Kidney (tissue), 14 donors: ENCODE results near the gene ZDHHC7. TPM values are rescaled to one million over a fixed set of nuclear protein-coding genes. Genes with fewer than 3 reads are reported as not detected.

Source experiments
- DNase-seq, 5 donors: peaks; one replicate each; pipeline ENCODE4 v3.0.0-alpha.2; 2013 to 2020
- FAIRE-seq: peaks from 2 replicates; lab custom pipeline; 2012; peaks lifted over from hg19 to GRCh38; lab: Jason Lieb, UNC
- H3K27ac ChIP-seq, 2 donors: one replicate each; pipeline ENCODE4 v1.7.0; 2013; ENCODE audit warnings: low read depth in 2 of 2, low read length in 2 of 2, inconsistent platforms in 1 of 2
- H3K27me3 ChIP-seq: one replicate; pipeline ENCODE4 v1.7.1; 2013; ENCODE audit warnings: low read length, inconsistent platforms; ENCODE audit not compliant: control insufficient read depth, insufficient read depth
- H3K36me3 ChIP-seq, 3 donors: one replicate each; pipeline versions ENCODE4 v1.7.0 to v1.7.1; 2013; ENCODE audit warnings: low read length in 3 of 3, control low read depth in 1 of 3, inconsistent platforms in 1 of 3; ENCODE audit not compliant: insufficient read depth in 3 of 3, control insufficient read depth in 2 of 3
- H3K4me1 ChIP-seq, 3 donors: one replicate each; pipeline versions ENCODE4 v1.7.0 to v1.7.1; 2013; ENCODE audit warnings: low read length in 3 of 3, inconsistent platforms in 1 of 3, low read depth in 1 of 3; ENCODE audit not compliant: control insufficient read depth in 2 of 3, insufficient read depth in 2 of 3
- H3K4me3 ChIP-seq, 3 donors: one replicate each; pipeline versions ENCODE4 v1.7.0 to v1.8.1; 2013; ENCODE audit warnings: low read length in 3 of 3, control low read depth in 1 of 3, inconsistent platforms in 1 of 3
- H3K9ac ChIP-seq, 3 donors: one replicate each; pipeline versions ENCODE4 v1.7.0 to v1.7.1; 2013; ENCODE audit warnings: low read length in 3 of 3, control low read depth in 1 of 3, inconsistent platforms in 1 of 3
- H3K9me3 ChIP-seq, 3 donors: one replicate each; pipeline versions ENCODE4 v1.7.0 to v1.7.1; 2013; ENCODE audit warnings: low read length in 3 of 3, control low read depth in 1 of 3, inconsistent platforms in 1 of 3; ENCODE audit not compliant: control insufficient read depth in 2 of 3, insufficient read depth in 1 of 3
- CTCF ChIP-seq: IDR thresholded peaks from 3 replicates; pipeline ENCODE4 v1.5.1; 2012; ENCODE audit warnings: mild to moderate bottlenecking, moderate library complexity, borderline replicate concordance; ENCODE audit not compliant: insufficient read depth; ENCODE audit errors: extremely low read depth
- intact Hi-C: fragments of 100-400 bp; cut with DNase I; formaldehyde crosslinking; loops from one replicate; pipeline ENCODE4 v1.11.1; 2022
- polyA plus RNA-seq: library from polyadenylated mRNA; stranded (reverse); fragments of 350-450 nt; fragmentation: Illumina TruSeq; extraction: RNeasy Lipid Tissue Mini Kit (QIAGEN cat#74804); gene quantifications from one replicate; pipeline ENCODE4 v1.2.3, GENCODE V29; 2014; ENCODE audit warnings: low read depth, low replicate concordance; ENCODE audit not compliant: insufficient read depth
- total RNA-seq: library from RNA; stranded (reverse); fragmentation: NEBNext Ultra II Directional; extraction: Animal tissue kit (Norgen Biotek cat#: 25700); gene quantifications from one replicate; pipeline ENCODE4 v1.2.1, GENCODE V29; 2021
- donor health status: control.
- donor health status: control.
- donor health status: control.
- donor health status: control.
- donor health status: control.
- donor health status: DM: yes; HTN: yes; CAD: no.
- donor health status: Normal renal cell carcinoma (clear cell type).

ZDHHC7 gene
- total and polyA plus RNA-seq, 2 donors from 2014 or later = 23.4 to 54.4 TPM

DNA sequence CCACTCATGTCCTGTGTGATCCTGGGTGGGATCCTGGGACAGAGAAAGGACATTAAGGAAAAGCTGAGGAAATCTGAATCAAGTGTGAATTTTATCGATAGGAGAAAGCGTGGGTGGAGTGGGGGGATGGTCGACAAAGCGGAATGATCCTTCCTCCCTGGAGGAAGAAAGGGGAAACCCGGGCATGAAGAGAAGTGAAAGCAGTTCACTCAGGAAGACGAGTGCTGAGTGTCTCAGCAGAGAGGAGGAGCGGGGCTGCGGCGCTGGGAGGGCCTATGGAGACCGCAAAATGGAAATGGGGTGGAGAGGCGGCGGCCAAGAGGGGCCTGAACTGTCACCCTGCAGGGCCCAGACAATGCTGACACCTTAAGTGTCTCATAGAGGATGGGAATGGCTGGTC lies 8.7 kb downstream of the ZDHHC7 start:
- no peak overlapping the region for H3K4me3 ChIP-seq
- no peak for TF ChIP-seq CTCF
- H3K4me1 ChIP-seq = peaks cover 3 to 35% (median 17%) of the 10 kb centered on the region in 3 donors
- intact Hi-C loops = no loop called here
- H3K36me3 ChIP-seq = no peaks in the 10 kb centered on the region
- H3K27ac ChIP-seq = peak overlapping the region; percentile 47 to 75
- H3K9me3 ChIP-seq = no peaks in the 10 kb centered on the region
- no peaks in the 10 kb centered on the region for H3K27me3 ChIP-seq
- no peak for DNase-seq
- no peak for FAIRE-seq
- peak overlapping the region in 1 of 3 donors; percentile 31 for H3K9ac ChIP-seq

DNA sequence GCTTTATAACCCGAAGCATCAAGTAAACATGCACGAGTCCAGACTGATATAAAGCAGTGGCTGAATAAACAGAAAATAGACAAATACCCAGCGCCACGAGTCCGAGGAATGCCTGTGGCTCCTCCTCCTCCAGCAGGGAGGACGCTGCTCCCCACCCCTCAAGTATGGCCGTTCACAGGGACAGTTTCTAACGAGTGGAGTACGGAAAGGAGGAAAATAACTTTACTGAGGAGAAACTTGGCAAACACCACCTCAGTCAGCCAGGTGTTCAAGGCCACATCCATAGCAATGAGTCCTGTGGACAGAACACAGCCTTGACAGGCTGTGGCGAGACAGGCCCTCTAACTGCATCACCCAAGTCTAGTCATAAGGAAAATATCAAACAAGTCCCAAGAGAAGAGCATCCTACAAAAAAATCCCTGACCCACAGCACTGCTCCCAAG lies 9.2 kb downstream of the ZDHHC7 start:
- no peaks in the 10 kb centered on the region for H3K27me3 ChIP-seq
- H3K9ac ChIP-seq = peak overlapping the region in 1 of 3 donors; percentile 31
- TF ChIP-seq CTCF = no peak
- no peaks in the 10 kb centered on the region for H3K36me3 ChIP-seq
- DNase-seq (no peak), FAIRE-seq (no peak)
- peak overlapping the region; percentile 37 to 75 for H3K27ac ChIP-seq
- peaks cover 3 to 32% (median 15%) of the 10 kb centered on the region in 3 donors for H3K4me1 ChIP-seq
- H3K9me3 ChIP-seq = no peaks in the 10 kb centered on the region
- intact Hi-C loops = no loop called here
- H3K4me3 ChIP-seq = no peak overlapping the region

DNA sequence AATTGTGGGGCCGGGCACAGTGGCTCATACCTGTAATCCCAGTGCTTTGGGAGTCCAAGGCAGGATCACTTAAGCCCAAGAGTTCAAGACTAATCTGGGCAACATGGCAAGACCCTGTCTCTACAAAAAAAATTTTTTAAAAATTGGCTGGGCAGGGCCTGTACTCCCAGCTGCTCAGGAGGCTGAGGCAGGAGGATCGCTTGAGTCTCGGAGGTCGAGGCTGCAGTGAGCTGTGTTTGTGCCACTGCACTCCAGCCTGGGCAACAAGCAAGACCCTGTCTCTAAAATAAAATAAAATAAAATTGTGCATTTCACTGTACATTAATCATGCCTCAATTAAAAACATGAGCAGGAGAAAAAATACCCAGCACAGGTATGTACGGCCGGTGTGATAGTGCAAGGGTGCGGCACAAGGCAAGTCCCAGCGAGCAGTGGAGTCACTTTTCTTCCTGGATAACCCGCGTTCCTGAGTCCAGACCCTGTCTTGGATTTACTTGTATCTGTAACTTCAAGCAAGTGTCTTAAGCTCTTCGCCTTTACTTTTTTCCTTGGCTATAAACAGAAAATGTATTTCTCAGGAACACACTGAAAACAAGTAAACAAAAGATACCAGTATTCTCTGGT lies 11.4 kb downstream of the ZDHHC7 start:
- FAIRE-seq (no peak), DNase-seq (no peak)
- H3K27me3 ChIP-seq = no peaks in the 10 kb centered on the region
- peaks cover 3 to 28% (median 14%) of the 10 kb centered on the region in 3 donors for H3K4me1 ChIP-seq
- no peak overlapping the region for H3K4me3 ChIP-seq
- intact Hi-C loops = no loop called here
- H3K27ac ChIP-seq = peak overlapping the region in 1 of 2 donors; percentile 9
- no peak overlapping the region for H3K9ac ChIP-seq
- H3K36me3 ChIP-seq = peaks cover 0 to 6% (median 0%) of the 10 kb centered on the region in 3 donors
- no peaks in the 10 kb centered on the region for H3K9me3 ChIP-seq
- no peak for TF ChIP-seq CTCF
